ENCODE measurements around the gene RAB9B.
"Not testable (repeated sequence)": the region's sequence is repeated elsewhere in the genome, so short reads cannot be mapped to it uniquely, and the experiment has no call there.

GRCh38 chrX:103817101-103817500 is 15.0 kb downstream of the RAB9B start:
- TF ChIP-seq, protein P1, sequence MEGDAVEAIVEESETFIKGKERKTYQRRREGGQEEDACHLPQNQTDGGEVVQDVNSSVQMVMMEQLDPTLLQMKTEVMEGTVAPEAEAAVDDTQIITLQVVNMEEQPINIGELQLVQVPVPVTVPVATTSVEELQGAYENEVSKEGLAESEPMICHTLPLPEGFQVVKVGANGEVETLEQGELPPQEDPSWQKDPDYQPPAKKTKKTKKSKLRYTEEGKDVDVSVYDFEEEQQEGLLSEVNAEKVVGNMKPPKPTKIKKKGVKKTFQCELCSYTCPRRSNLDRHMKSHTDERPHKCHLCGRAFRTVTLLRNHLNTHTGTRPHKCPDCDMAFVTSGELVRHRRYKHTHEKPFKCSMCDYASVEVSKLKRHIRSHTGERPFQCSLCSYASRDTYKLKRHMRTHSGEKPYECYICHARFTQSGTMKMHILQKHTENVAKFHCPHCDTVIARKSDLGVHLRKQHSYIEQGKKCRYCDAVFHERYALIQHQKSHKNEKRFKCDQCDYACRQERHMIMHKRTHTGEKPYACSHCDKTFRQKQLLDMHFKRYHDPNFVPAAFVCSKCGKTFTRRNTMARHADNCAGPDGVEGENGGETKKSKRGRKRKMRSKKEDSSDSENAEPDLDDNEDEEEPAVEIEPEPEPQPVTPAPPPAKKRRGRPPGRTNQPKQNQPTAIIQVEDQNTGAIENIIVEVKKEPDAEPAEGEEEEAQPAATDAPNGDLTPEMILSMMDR (IDR thresholded peaks at IDR 0.05 in 4 of 5, conservative IDR thresholded peaks at IDR 0.05 in 1 of 5): not testable (repeated sequence)
- TF ChIP-seq POLR2A (IDR thresholded peaks at IDR 0.05): not testable (repeated sequence)
